Keratinocyte (primary cell): ENCODE results near the gene SAMD14. TPM values are rescaled to one million over a fixed set of nuclear protein-coding genes. Genes with fewer than 3 reads are reported as not detected.

Experiments
- DNase-seq: peaks from one replicate; pipeline ENCODE4 v3.0.0-alpha.2; 2011; ENCODE audit warnings: low read depth, missing footprints, low spot score
- FAIRE-seq: peaks from 2 replicates; lab custom pipeline; 2011; peaks lifted over from hg19 to GRCh38; lab: Jason Lieb, UNC
- H2AFZ ChIP-seq: 2 replicates; pipeline ENCODE4 v1.6.0; 2012; ENCODE audit warnings: low read length, control low read depth, inconsistent platforms; ENCODE audit not compliant: control insufficient read depth
- H3K27ac ChIP-seq: 2 replicates; pipeline ENCODE4 v1.5.1; 2011; ENCODE audit warnings: low read length; ENCODE audit not compliant: control insufficient read depth, insufficient read depth
- H3K27me3 ChIP-seq: 3 replicates; pipeline ENCODE4 v1.6.0; 2011; ENCODE audit warnings: low read length; ENCODE audit not compliant: control insufficient read depth, insufficient read depth; ENCODE audit errors: extremely low read depth
- H3K36me3 ChIP-seq, 2 experiments: 2 replicates in 1 of 2; 3 replicates in 1 of 2; pipeline ENCODE4 v1.5.1; 2011; ENCODE audit warnings: low read length in 2 of 2, mild to moderate bottlenecking in 1 of 2; ENCODE audit not compliant: control insufficient read depth in 2 of 2, insufficient read depth in 2 of 2; ENCODE audit errors: extremely low read depth in 1 of 2
- H3K4me1 ChIP-seq: 3 replicates; pipeline ENCODE4 v1.5.1; 2011; ENCODE audit warnings: low read length; ENCODE audit not compliant: control insufficient read depth, insufficient read depth; ENCODE audit errors: extremely low read depth
- H3K4me2 ChIP-seq: 3 replicates; pipeline ENCODE4 v1.6.0; 2011; ENCODE audit warnings: low read depth, low read length; ENCODE audit not compliant: control insufficient read depth, insufficient read depth; ENCODE audit errors: extremely low read depth
- H3K4me3 ChIP-seq, 3 experiments: fragments of 200-600 bp in 1 of 3; sonication (generic) in 1 of 3; 2 replicates in 2 of 3; 3 replicates in 1 of 3; pipeline ENCODE4 v1.5.1; 2011 to 2016; ENCODE audit warnings: low read length in 3 of 3, mild to moderate bottlenecking in 3 of 3, control low read depth in 2 of 3, inconsistent platforms in 1 of 3, low read depth in 1 of 3, mixed read lengths in 1 of 3, mixed run types in 1 of 3, moderate library complexity in 1 of 3; ENCODE audit not compliant: control insufficient read depth in 2 of 3, insufficient read depth in 2 of 3; ENCODE audit errors: extremely low read depth in 1 of 3
- H3K79me2 ChIP-seq: 2 replicates; pipeline ENCODE4 v1.6.0; 2012; ENCODE audit warnings: low read length; ENCODE audit not compliant: control insufficient read depth, insufficient read depth
- H3K9ac ChIP-seq: 3 replicates; pipeline ENCODE4 v1.6.0; 2011; ENCODE audit warnings: low read length; ENCODE audit not compliant: control insufficient read depth, insufficient read depth; ENCODE audit errors: extremely low read depth
- H3K9me1 ChIP-seq: 3 replicates; pipeline ENCODE4 v1.6.0; 2011; ENCODE audit warnings: low read length; ENCODE audit not compliant: control insufficient read depth, insufficient read depth; ENCODE audit errors: extremely low read depth
- H3K9me3 ChIP-seq: 2 replicates; pipeline ENCODE4 v1.5.1; 2012; ENCODE audit warnings: low read depth, low read length; ENCODE audit not compliant: control insufficient read depth
- H4K20me1 ChIP-seq: 3 replicates; pipeline ENCODE4 v1.6.0; 2011; ENCODE audit warnings: low read length; ENCODE audit not compliant: control insufficient read depth, insufficient read depth; ENCODE audit errors: extremely low read depth
- CTCF ChIP-seq, 3 experiments: IDR thresholded peaks in 1 of 3; conservative IDR thresholded peaks in 1 of 3; optimal IDR thresholded peaks in 1 of 3; 2 replicates in 2 of 3; 3 replicates in 1 of 3; pipeline versions ENCODE3 to v1.5.1; 2011; ENCODE audit warnings: low read length in 3 of 3, mild to moderate bottlenecking in 3 of 3, moderate library complexity in 2 of 3, control low read depth in 1 of 3, inconsistent platforms in 1 of 3; ENCODE audit not compliant: insufficient read depth in 2 of 3; ENCODE audit errors: extremely low read depth in 1 of 3
- EZH2 ChIP-seq: IDR thresholded peaks from one replicate; pipeline ENCODE4 v1.6.1; 2012; ENCODE audit warnings: inconsistent platforms, mild to moderate bottlenecking, low read length, moderate library complexity
- dilution Hi-C: fragments of 300-500 bp; cut with MboI; formaldehyde crosslinking; loops from one replicate; pipeline ENCODE4 v1.7.0; 2020; ENCODE audit warnings: low sequenced_read_pairs; ENCODE audit not compliant: extremely low pct_ligation_motif_present
- polyA plus RNA-seq, 5 experiments: library from polyadenylated mRNA; depleted of rRNA in 3 of 5; stranded (reverse) in 3 of 5; stranded (forward) in 1 of 5; unstranded in 1 of 5; fragments of >200 nt; gene quantifications; 1 replicate in 1 of 5; 2 replicates in 3 of 5; 3 replicates in 1 of 5; pipeline versions ENCODE4 v1.2.1 to v1.2.3, GENCODE V29; 2011 to 2012; ENCODE audit warnings: missing spikeins in 2 of 5, low read depth in 1 of 5, low replicate concordance in 1 of 5

SAMD14 gene
- polyA plus RNA-seq, 1 donor (not counting 4 experiments of a cell fraction or from before 2014, with no cell fraction given), result not detected

- no peak overlapping the region for H3K4me3 ChIP-seq
- no peak for TF ChIP-seq CTCF (optimal IDR thresholded peaks at IDR 0.05 in 1 of 3, IDR thresholded peaks at IDR 0.05 in 1 of 3, conservative IDR thresholded peaks at IDR 0.05 in 1 of 3; ENCODE audit: extremely low read depth in 1 of 3, insufficient read depth in 2 of 3, low read length in 3 of 3)
- TF ChIP-seq EZH2, result no peak
- no peak overlapping the region for H3K27ac ChIP-seq
- FAIRE-seq (no peak), DNase-seq (no peak)
- H2AFZ ChIP-seq, result no peak overlapping the region
- dilution Hi-C loops, result no loop called here
- no peaks in the 10 kb centered on the region for H3K27me3 ChIP-seq
- H3K36me3 ChIP-seq, result peaks cover 56% of the 10 kb centered on the region in 2 experiments
- H3K79me2 ChIP-seq, result peaks cover 36% of the 10 kb centered on the region
- H4K20me1 ChIP-seq, result peaks cover 57% of the 10 kb centered on the region
- no peaks in the 10 kb centered on the region for H3K9me1 ChIP-seq
- no peak overlapping the region for H3K4me2 ChIP-seq
- H3K9me3 ChIP-seq, result no peaks in the 10 kb centered on the region
- H3K9ac ChIP-seq, result no peak overlapping the region
- no peaks in the 10 kb centered on the region for H3K4me1 ChIP-seq
Measured at GRCh38 chr17:50081757-50082156, 48.2 kb downstream of the SAMD14 start.

DNA sequence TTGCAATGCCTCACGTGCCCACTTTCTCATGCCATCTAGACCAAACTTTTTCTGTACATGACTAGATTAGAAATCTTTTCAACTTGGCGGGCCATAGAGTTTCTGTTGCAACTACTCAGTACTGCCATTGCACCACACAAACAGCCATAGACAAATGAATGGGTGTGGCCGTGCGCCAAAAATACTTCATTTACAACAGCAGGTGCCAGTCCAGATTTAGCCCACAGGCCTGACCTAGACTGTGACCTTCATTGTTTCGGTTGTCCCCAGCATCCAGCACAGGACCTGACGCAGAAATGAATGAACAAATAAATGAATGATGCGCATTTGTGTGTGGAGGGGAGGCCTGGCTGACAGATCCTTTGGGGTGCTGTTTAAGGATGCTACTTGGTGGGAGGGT is 49.1 kb downstream of the SAMD14 start:
- DNase-seq, result no peak
- Histone ChIP-seq H3K4me3 (no peak overlapping the region), H3K9ac (no peak overlapping the region), H3K4me2 (no peak overlapping the region), H4K20me1 (peaks cover 58% of the 10 kb centered on the region), H3K9me3 (no peaks in the 10 kb centered on the region), H3K27ac (no peak overlapping the region), H3K9me1 (no peaks in the 10 kb centered on the region), H3K27me3 (no peaks in the 10 kb centered on the region), H3K79me2 (peaks cover 38% of the 10 kb centered on the region), H3K4me1 (no peaks in the 10 kb centered on the region), H3K36me3 (peaks cover 59 to 61% of the 10 kb centered on the region in 2 experiments), H2AFZ (no peak overlapping the region)
- TF ChIP-seq CTCF (optimal IDR thresholded peaks at IDR 0.05 in 1 of 3, IDR thresholded peaks at IDR 0.05 in 1 of 3, conservative IDR thresholded peaks at IDR 0.05 in 1 of 3; ENCODE audit: extremely low read depth in 1 of 3, insufficient read depth in 2 of 3, low read length in 3 of 3), result no peak
- no peak for TF ChIP-seq EZH2
- no peak for FAIRE-seq
- dilution Hi-C loops, result no loop called here
